GM21515 (cell line): ENCODE data around the gene NTNG1.

Source experiments
- ATAC-seq: cut with Tn5 transposase; IDR thresholded peaks from one replicate; pipeline ENCODE4 v1.9.1; 2021; ENCODE audit not compliant: unreplicated experiment

NTNG1 gene

DNA sequence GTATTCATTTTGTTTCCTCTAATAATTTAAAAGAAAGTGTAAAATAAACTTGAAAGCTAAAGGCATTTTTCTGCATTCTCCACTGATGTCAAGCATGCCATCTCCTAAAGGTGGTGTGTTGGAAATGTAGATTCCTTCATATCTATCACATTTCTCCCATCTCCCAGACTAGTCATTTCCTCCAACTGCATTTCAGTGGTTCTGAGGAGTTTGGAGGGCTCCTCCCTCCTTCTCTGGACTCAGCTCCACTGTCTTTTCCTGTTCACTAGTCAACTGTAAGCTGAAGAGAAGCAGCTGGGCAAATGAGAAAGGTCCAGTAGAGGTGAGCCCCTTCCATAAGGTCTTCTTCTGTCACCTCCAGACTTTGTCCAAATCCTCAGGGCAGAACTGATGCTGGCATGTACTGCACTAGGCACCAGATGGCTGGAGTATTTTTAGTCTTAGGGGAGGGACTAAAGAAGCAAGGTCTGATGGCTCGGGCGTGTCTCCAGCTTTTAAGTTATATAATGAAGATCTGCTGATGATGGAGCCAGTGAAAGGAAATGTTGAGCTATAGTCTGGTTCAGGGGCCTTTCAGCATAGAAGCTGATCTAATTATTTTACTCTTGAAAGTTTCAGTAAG lies 186.1 kb downstream of the NTNG1 start:
- no peak for ATAC-seq

DNA sequence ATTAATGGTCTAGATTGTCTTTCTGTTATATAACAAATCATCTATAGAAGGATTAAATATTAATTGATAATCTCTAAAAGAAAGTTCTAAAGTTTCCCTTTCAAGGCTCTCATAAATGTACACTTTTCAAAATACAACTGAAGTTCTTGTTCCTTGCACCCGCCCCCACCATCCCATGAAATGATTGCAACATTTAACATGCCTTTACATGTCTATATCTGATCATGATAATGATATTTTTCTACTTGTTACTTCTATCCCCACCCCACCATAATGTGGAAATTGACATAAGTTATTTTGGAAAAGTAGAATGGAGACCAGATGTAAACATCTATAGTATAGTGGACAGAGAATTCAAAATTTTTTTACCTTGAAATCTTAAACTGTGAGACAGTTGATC lies 186.6 kb downstream of the NTNG1 start:
- no peak for ATAC-seq

DNA sequence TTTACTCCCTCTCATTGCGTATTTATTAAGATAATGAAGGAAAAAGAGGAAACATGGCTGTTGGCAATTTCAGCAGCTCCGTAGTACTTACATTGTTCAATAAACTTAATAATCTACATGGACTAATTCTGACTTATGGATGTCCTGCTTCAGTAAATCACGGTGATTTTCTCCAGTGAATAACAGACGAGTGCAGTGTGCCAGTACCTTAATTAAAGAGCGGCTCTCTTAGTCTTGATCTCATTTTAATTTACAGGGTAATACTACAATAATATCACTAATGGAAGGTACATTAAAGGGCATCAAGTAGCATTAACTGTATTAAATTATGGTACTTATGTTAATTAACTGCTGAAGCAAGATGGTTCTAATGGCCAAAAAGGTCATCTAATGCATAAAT lies 187.2 kb downstream of the NTNG1 start:
- no peak for ATAC-seq

DNA sequence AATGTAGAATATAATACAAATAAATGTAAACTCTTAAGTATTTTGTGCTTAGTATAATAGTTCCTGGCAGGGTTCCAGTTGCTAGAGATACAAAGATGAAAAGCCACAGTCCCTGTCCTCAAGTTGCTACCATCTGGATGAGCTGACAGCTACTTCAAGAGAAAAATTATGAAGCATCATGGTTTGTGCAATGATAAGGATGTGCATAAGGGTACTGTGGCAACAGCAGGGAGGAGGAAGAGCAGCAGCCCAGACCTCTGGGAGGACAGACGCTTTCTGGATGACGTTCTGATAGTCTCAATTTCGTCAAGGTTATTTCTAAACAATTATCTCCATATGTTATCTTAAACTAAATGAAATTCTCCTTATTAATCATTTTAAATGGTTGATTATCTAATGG lies 198.9 kb downstream of the NTNG1 start:
- no peak for ATAC-seq

DNA sequence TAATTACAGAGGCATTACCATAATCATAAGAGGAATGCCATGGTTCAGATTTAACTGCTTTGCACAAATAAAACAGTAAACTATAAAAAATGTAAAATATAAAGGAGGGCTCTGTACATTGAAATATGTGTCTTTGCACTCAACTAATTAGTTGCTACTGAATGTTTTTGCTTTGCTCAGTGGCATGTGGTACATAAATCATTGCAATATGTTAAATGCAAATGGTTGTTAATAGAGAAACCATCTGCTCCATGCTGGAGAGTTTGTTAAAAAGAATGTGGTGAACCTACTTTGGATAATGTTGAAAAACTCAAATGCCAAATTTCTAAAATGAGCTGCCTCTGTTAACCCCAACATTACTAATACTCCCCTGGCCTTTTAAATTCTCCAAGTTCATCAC lies 201.5 kb downstream of the NTNG1 start:
- ATAC-seq, result no peak

DNA sequence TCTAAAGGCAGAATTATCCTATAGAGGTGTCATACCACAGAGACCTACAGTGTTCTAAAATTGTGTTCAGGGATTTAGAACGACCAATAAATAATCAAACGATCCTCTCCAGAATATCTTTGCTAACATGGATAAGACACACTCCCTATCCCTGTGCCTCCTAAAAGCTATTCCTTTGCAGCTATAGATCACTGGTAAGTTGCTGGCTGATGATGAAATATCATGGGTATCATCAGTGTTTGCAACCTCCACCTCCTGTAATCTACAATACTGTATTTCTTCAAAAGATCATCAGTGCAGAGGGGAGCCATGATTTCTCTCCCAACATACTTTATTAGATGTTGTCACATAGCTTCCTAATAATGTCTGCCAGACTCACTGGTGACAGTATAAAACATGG lies 201.9 kb downstream of the NTNG1 start:
- no peak for ATAC-seq

DNA sequence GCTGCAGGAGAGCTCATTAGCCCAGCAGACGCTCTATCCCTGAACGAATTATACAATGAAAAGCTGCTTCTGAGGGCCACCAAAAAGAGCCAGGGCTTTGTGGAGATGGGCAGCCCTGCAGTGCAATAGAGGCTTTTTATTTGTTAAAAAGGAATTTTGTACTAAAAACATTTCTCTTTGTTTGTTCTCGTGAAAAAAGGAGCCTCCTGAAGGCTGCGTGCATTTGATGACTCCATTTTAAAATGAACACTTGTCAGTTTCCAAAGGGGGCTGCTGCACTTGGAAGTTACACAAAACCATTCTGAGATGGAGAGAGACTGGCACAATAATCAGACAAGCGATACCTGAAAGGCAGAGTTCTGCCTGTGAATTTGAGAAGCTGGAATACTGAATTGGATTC lies 202.8 kb downstream of the NTNG1 start:
- no peak for ATAC-seq

DNA sequence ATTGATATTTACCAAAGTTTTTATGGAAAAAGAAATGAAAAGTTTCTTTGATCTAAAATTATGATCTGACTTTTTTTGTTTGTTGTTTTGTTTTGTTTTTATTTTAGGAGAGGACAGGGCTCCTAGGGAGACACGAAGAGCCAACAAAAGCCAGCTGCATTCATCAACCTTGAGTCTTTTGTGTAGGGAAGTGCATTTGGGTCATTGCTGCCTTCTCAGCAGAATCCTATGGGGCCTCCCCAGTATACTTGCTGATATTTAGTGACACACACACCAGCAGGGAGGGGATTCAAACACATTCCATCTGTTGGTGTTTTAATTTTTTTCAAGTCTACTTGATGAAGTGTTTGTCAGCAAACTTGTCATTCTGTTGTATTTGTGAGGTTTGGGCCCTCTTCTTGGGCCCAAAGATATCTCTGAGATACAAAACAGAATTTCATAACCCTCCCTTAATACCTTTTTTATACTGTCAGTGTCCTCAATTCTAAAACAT lies 203.5 kb downstream of the NTNG1 start:
- no peak for ATAC-seq

DNA sequence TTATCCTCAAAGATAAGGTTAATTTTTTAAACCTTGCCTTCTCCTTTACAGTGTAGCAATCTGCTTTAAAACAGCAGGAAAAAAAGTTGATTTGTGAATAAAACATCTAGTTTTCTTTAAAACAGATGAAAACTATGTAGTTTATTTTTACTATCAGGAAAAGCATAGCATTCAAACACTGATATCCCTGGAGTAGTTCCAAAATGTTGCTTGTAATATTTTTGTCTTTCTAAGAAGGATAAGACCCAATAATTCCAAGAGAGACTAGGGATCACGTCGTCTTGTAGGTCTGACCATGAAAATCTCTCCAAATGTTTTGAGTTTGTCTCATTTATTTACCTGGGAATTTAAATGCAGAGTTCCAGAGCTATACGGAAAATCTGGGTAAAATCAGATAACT lies 204.0 kb downstream of the NTNG1 start:
- no peak for ATAC-seq

DNA sequence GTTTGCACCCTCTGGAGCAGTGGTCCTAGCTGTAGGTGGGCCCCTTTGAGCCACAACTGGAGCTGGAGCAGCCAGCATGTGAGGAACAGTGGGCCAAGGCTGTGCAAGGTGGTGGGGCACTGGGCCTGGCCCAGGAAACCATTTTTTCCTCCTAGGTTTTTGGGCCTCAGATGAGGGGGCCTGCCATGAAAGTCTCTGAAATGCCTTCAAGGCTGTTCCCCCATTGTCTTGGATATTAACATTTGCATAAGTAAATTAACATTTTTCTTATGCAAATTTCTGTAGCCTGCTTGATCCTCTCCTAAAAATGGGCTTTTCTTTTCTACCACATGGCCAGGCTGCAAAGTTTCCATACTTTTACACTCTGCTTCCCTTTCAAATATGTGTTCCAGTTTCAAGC lies 212.0 kb downstream of the NTNG1 start:
- ATAC-seq, result no peak

DNA sequence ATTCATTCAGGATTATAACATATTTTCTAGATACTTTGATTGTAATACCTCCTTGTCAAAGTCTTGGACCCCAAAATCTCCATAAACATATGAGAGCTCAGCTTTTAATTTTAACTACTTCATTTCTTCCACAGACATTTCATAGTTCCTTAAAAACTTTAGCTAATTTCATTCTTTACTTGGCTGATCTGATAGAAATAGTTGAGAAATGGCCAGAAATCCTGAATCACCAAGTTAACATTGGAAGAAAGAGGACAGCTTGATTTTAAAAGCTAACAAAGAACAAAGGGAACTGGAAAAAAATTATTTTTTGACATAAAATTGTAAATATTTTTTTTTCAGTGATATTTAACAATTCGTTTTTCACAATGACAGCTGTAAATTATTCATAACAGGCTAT lies 216.5 kb downstream of the NTNG1 start:
- no peak for ATAC-seq

DNA sequence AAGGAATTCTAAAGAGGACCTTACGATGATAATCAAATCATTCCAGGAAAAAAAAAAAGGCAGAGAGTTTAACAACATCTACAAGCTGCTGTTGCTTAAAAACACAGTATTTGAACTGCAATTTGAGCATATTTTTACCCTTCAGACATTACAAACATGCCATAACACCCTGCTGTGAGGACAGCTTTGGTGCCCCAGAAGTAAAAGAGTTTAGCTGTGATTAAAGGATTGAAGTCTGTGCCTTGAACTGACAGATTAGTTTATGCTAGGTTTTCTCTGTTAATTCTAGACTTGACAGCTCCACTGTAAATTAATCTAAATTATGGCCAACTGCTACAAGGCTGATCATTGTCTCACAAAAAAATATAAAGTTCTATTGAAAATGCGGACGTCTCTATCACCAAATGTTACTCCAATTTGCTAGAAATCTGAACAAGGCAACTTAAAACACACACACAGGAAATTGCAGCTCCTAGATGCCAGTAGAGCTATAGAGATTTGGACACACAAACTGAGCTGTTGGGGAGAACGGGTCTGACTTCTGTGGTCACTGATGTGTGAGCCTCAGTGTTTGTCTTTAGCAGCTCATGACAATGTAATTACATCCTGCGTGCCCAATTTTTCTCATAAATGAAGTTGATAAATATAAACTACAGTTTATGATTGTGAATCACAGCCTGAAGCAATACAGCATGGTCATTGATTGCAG lies 217.9 kb downstream of the NTNG1 start:
- no peak for ATAC-seq

DNA sequence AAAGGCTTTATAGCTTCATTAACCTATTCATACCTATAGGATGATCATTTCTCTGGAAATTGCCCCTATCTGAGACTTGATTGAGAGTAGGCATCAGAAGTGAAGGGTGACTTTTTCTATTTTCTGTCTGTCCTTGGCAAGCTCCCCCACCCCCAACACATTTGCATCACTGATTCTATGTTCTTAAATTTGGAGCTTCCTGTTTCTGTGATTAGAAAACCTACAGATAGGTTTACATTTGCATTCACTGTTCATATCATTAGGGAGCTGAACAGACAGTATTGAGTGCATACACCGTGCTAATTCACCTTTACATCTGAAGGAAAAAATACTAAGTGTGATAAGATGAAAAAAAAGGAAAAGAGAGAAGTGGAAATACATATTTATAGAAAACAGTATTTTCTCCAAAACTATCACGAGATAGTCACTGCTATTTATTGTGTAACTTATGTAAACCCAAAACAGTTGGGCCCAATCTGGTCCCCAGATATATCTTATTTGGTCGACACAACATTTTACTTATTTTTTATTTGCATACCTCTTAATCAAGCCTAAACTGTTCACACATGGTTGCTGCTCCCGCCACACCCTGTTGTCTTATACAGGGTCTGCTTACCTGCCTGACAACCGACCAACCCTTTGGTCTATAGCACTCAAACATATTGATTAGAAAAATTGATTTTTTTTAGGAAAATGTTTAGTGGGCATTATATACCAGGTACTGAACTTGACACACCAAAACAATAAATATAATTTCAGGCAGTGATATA lies 218.8 kb downstream of the NTNG1 start:
- ATAC-seq, result no peak

DNA sequence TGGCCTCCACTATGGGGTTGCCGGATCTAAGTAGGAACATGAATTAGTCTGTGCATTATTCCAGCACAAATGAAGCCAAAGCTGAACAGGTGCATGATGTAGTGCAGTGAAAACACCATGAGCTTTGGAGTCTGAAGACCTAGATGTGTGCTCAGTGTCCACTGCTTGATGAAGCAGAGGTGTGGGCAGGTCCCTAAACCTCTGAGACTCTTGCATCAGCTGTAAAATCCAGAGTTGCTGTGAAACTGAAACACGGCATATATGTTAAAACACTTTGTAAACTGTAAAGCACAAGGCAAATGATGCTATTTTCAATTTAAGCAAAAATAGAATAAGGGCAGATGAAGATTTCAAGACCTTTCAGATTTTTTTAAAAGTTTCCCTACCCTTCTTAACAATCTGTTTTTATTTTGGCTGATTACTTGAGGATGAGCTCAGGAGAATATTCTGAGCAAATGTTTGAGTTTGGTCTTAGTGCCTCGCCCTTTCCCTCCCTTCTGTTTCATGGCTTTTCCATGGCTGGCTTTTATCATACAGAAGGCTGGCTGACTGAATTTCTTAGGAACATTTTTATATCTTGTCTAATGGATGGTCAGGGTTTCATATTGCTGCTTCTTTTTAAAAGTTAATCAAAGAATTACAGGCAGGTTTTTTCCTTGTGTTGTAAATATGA lies 221.8 kb downstream of the NTNG1 start:
- ATAC-seq, result peak; percentile 76

DNA sequence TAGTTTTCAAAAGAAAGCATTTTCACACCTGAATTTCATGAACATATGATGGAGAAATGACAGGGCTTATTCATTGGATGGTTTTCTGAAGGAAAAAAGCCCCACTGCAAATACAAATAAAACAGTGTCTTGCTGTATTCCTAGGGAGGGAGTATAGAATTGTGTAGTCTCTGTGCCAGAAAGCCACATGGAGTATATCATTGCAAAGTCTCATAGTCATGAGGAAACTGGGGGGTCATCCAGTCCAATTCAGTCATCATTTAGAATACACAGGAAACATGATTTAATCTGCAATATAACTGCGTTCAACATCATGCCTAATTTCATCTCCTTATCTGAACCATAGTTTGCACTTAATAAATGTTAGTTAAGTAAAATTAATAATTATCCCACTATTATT lies 222.3 kb downstream of the NTNG1 start:
- ATAC-seq, result no peak

DNA sequence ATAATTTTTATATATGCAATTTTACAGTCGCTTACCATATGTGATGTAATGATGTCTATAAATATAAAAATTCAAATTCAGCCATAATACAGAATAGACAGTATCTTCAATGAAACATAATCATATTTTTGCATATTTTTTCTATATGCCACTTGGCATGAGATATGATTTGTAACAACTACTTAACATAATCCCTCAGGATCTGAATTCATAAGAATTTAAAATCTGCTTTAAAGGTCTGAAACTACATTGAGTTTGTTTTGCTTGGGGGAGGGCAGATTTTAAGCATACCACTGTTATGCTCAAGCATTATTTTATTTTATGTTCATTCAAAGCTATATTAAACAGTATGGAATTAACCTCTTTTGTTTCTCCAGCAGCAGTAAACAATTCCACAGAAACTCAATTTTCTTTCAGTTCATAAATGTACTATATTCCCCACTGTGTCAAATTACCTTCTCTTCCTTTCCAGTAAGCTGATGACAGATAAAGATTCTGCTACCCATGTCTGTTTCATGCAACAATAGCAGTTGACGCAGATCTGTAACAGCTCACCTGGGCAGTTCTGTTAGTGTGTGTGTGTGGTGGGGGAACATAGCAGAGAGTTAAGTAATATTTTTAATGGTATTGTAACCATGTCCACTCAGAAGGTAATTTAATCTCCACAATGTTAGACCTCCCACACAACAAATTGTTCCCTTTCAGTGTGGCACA lies 224.8 kb downstream of the NTNG1 start:
- no peak for ATAC-seq

DNA sequence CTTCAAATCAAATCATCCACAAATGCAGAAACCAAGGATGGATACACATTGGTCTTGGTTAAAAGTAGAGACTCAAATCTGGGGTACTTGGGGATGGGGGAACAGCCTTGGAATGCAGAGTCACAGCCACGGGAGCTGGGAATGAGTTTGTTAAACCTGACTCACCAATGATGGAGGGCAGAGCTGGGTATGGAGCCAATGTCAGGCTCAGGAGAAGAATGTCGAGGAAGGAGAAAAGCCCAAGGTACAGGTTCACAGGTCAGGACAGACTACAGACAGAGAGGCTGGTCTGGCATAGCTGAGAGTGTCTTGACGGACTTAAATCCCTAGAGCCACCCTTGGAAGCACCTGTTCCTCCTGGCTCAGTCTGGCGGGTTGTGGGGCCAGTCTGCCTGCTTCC lies 237.6 kb downstream of the NTNG1 start:
- ATAC-seq, result no peak

DNA sequence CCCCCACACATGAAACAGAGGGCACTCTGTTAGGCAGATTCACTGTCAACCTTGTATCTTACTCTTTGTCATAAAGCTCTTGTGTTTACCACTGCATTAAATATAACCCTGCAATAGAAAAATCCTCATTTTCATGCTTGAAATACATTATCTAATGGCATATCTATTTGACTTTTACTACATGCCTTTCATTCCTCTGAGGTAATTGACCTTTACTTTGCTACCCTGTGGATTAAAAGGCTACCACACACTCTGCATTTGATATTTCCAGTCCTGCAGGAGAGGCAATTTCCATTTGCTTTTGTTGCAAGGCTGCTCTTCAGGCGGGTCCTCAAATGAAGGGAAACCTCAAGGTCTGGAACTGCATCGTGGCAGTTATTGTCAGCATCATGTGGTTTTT lies 238.0 kb downstream of the NTNG1 start:
- ATAC-seq, result no peak

DNA sequence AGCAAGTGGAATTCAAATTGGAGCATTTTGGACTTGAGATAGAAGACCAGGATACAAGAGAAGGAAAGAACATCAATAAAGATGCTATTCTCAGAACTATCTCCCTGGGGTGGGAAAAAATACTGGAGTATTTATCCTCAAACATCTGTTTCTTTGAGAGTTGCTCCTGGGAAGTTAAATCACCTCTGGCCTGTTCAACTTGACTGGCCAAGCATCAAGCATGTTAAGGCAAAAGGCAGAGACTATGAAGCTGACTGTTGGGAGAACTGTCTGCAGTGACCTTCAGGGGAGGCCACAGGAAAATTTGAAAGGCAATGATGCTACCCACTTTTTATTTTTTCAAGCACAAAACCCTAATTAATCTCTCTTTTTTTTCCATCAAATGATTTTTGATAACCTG lies 239.0 kb downstream of the NTNG1 start:
- ATAC-seq, result no peak

DNA sequence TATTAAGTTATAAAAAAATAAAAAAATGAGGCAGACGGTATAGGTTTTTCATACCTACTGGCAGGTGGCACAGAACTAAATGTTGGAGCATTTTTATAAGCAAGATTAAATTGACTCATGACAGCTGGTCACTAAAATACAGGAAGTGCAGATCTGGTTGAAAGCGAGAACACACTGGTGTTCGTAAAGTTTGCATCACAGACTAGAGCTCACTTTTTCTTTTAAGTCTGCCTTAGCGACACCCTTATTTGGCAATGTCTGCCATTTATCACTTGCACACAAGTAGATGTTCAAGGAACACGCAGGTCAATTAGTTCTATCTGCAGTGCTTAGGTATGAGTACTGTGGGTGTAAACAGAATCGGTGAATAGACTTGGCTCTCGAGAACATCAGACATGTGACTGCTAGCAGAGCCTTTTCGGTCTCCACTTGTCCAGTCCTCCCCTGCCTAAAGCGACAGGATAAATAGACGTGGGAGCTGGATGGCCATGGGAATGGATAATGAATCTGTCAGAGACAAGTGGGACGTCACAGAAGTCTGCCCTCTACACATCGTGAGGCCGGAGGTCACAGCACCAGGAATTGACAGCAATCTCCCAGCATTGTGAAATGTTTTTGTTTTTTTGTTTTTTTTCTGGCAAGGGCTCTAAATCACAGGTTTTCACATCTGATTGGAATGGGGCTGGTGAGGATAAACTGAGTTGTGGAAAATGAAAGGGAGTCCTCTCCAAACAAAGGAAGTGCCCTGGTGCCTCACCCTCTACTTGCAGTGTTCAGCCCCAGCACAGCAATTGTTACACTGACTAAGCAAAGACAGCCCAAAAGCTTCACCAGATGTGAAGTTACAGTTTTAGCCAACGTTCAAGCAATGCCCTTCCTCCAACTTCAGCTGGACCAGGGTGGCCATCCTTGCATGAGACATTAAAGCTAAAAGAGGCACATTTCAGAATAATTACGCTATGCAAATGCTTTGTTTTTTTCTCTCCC lies 248.9 kb downstream of the NTNG1 start:
- peak; percentile 71 for ATAC-seq
